MM.1S (cell line): ENCODE data around the gene SLC19A3.

Source experiments
- EZH2 ChIP-seq: fragments of 300-600 bp; sonication (generic); optimal IDR thresholded peaks from 2 replicates; pipeline ENCODE3; 2017; ENCODE audit warnings: low read depth, mild to moderate bottlenecking, antibody characterized with exemption, low read length, mixed read lengths
- TF ChIP-seq, protein P1 (sequence below): fragments of 300-600 bp; sonication (generic); IDR thresholded peaks from 2 replicates; pipeline ENCODE4 v1.5.1; 2016; ENCODE audit warnings: antibody characterized with exemption, low read length, mixed read lengths

DNA sequence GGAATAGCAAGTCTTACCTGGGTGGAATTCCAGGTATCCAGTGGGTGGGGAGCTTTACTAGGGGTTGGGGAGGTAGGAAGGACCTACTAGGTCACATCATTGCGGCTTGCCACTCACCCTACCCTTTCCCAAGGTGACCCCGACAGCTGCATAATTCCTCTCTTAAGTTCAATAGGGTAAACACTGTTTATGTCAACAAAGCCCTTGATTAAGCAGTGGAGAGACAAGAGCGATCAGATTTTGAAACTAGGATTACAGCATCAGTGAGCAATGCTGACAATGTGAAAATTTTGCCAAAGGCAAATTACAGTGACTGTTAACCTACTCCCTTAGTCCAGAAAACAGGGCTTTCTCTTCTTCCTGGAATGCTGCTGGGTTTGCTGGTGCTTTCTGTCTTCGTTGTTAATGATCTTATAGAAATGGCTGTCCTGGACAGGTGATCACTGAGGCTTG lies 14.5 kb downstream of the SLC19A3 start:
- TF ChIP-seq, protein P1, sequence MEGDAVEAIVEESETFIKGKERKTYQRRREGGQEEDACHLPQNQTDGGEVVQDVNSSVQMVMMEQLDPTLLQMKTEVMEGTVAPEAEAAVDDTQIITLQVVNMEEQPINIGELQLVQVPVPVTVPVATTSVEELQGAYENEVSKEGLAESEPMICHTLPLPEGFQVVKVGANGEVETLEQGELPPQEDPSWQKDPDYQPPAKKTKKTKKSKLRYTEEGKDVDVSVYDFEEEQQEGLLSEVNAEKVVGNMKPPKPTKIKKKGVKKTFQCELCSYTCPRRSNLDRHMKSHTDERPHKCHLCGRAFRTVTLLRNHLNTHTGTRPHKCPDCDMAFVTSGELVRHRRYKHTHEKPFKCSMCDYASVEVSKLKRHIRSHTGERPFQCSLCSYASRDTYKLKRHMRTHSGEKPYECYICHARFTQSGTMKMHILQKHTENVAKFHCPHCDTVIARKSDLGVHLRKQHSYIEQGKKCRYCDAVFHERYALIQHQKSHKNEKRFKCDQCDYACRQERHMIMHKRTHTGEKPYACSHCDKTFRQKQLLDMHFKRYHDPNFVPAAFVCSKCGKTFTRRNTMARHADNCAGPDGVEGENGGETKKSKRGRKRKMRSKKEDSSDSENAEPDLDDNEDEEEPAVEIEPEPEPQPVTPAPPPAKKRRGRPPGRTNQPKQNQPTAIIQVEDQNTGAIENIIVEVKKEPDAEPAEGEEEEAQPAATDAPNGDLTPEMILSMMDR, result no peak
- no peak for TF ChIP-seq EZH2
